Fibroblast of lung (primary cell): ENCODE data around the gene SLC17A4. TPM values are rescaled to one million over a fixed set of nuclear protein-coding genes. Genes with fewer than 3 reads are reported as not detected.

Experiments
- DNase-seq, 2 donors: peaks; one replicate each; pipeline versions ENCODE4 v3.0.0 to v3.0.0-alpha.2; 2010; ENCODE audit warnings: low read depth in 2 of 2
- H2AFZ ChIP-seq: 2 replicates; pipeline ENCODE4 v1.5.1; 2012; ENCODE audit warnings: low read length, control low read depth, inconsistent platforms
- H3K27ac ChIP-seq: 2 replicates; pipeline ENCODE4 v1.5.1; 2011; ENCODE audit warnings: low read length, control low read depth; ENCODE audit not compliant: insufficient read depth
- H3K27me3 ChIP-seq: 2 replicates; pipeline ENCODE4 v1.5.1; 2011; ENCODE audit warnings: mild to moderate bottlenecking, low read length; ENCODE audit not compliant: control insufficient read depth, insufficient read depth
- H3K36me3 ChIP-seq: 2 replicates; pipeline ENCODE4 v1.5.1; 2011; ENCODE audit warnings: low read length; ENCODE audit not compliant: control insufficient read depth, insufficient read depth
- H3K4me1 ChIP-seq: 2 replicates; pipeline ENCODE4 v1.5.1; 2011; ENCODE audit warnings: low read length; ENCODE audit not compliant: control insufficient read depth, insufficient read depth; ENCODE audit errors: extremely low read depth
- H3K4me2 ChIP-seq: 2 replicates; pipeline ENCODE4 v1.5.1; 2011; ENCODE audit warnings: low read length, control low read depth; ENCODE audit not compliant: insufficient read depth; ENCODE audit errors: extremely low read depth
- H3K4me3 ChIP-seq, 4 experiments: fragments of 200-600 bp in 1 of 4; sonication (generic) in 1 of 4; replicated peaks in 1 of 4; 2 replicates each; pipeline ENCODE4 v1.5.1; 2011 to 2016; ENCODE audit warnings: low read length in 4 of 4, low read depth in 3 of 4, mild to moderate bottlenecking in 3 of 4, control low read depth in 2 of 4, inconsistent platforms in 1 of 4, mixed read lengths in 1 of 4; ENCODE audit not compliant: insufficient read depth in 1 of 4; ENCODE audit errors: control extremely low read depth in 1 of 4
- H3K79me2 ChIP-seq: 2 replicates; pipeline ENCODE4 v1.5.1; 2012; ENCODE audit warnings: mild to moderate bottlenecking, low read length, inconsistent platforms; ENCODE audit not compliant: control insufficient read depth, insufficient read depth
- H3K9ac ChIP-seq: 2 replicates; pipeline ENCODE4 v1.5.1; 2011; ENCODE audit warnings: mild to moderate bottlenecking, low read length, control low read depth; ENCODE audit not compliant: insufficient read depth
- H3K9me3 ChIP-seq: 2 replicates; pipeline ENCODE4 v1.5.1; 2012; ENCODE audit warnings: low read depth, low read length; ENCODE audit not compliant: control insufficient read depth, insufficient read depth
- H4K20me1 ChIP-seq: 2 replicates; pipeline ENCODE4 v1.5.1; 2011; ENCODE audit warnings: low read length; ENCODE audit not compliant: control insufficient read depth, insufficient read depth; ENCODE audit errors: extremely low read depth
- EZH2 ChIP-seq: IDR thresholded peaks from 2 replicates; pipeline ENCODE4 v1.5.1; 2012; ENCODE audit warnings: low read length, control low read depth, mild to moderate bottlenecking; ENCODE audit errors: missing control alignments
- polyA plus RNA-seq, 2 donors: library from polyadenylated mRNA; depleted of rRNA in 1 of 2; stranded (reverse) in 1 of 2; unstranded in 1 of 2; fragments of >200 nt; gene quantifications; 2 replicates each; pipeline ENCODE4 v1.2.1, GENCODE V29; 2011 to 2012; ENCODE audit warnings: missing spikeins in 1 of 2
- total RNA-seq: library from RNA; depleted of rRNA; stranded (reverse); fragments of >200 nt; gene quantifications from 2 replicates; pipeline ENCODE4 v1.2.1, GENCODE V29; 2014
- TF ChIP-seq, protein P1 (sequence below), 2 donors: IDR thresholded peaks in 1 of 2; conservative IDR thresholded peaks in 1 of 2; 1 replicate in 1 of 2; 2 replicates in 1 of 2; pipeline ENCODE4 v1.5.1; 2011 to 2012; ENCODE audit warnings: low read length in 2 of 2, control low read depth in 1 of 2, inconsistent platforms in 1 of 2, low read depth in 1 of 2, mild to moderate bottlenecking in 1 of 2

SLC17A4 gene
- total and polyA plus RNA-seq, 2 donors (not counting 1 experiment from before 2014, with no cell fraction given), result not detected

DNA sequence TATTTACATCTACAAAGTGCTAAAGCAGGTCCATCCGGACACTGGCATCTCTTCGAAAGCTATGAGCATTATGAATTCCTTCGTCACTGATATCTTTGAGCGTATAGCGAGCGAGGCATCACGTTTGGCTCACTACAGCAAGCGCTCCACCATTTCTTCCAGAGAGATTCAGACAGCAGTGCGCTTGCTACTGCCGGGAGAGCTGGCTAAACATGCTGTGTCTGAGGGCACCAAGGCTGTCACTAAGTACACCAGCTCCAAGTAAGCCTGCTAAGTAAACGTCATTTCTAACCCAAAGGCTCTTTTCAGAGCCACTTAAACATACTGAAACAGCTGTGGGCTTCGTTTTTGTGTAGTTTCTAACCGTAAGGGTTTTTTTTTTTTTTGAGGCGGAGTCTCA lies 27.5 kb upstream of the SLC17A4 start:
- H3K9ac ChIP-seq, result no peak overlapping the region
- DNase-seq, result no peak
- no peak overlapping the region for H3K4me3 ChIP-seq
- H4K20me1 ChIP-seq, result no peaks in the 10 kb centered on the region
- H3K36me3 ChIP-seq, result no peaks in the 10 kb centered on the region
- H3K4me1 ChIP-seq, result no peaks in the 10 kb centered on the region
- no peak overlapping the region for H2AFZ ChIP-seq
- H3K79me2 ChIP-seq, result no peaks in the 10 kb centered on the region
- no peaks in the 10 kb centered on the region for H3K9me3 ChIP-seq
- no peaks in the 10 kb centered on the region for H3K27me3 ChIP-seq
- H3K4me2 ChIP-seq, result no peak overlapping the region
- H3K27ac ChIP-seq, result no peak overlapping the region
- TF ChIP-seq, protein P1, sequence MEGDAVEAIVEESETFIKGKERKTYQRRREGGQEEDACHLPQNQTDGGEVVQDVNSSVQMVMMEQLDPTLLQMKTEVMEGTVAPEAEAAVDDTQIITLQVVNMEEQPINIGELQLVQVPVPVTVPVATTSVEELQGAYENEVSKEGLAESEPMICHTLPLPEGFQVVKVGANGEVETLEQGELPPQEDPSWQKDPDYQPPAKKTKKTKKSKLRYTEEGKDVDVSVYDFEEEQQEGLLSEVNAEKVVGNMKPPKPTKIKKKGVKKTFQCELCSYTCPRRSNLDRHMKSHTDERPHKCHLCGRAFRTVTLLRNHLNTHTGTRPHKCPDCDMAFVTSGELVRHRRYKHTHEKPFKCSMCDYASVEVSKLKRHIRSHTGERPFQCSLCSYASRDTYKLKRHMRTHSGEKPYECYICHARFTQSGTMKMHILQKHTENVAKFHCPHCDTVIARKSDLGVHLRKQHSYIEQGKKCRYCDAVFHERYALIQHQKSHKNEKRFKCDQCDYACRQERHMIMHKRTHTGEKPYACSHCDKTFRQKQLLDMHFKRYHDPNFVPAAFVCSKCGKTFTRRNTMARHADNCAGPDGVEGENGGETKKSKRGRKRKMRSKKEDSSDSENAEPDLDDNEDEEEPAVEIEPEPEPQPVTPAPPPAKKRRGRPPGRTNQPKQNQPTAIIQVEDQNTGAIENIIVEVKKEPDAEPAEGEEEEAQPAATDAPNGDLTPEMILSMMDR (conservative IDR thresholded peaks at IDR 0.05 in 1 of 2, IDR thresholded peaks at IDR 0.05 in 1 of 2; ENCODE audit: low read depth in 1 of 2, low read length in 2 of 2), result no peak
- TF ChIP-seq EZH2, result no peak

DNA sequence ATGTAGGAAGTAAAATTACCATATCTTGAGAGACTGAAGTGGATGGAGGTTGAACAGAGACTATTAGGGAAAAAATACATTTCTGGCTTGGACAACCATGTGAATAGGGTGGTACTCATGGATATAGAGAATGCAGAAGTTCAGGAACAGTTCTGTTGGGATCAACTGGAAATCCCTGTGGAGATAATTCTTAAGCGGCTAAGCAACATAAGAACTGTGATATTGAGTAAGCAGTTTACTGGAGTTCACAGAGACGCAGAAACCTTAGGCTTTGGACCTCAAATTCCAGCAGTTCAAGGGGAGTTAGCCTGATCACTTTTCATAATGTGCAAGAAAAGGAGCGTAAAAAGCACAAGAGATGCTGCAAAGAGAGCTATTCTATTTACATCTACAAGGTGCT lies 23.6 kb upstream of the SLC17A4 start:
- no peak for DNase-seq
- Histone ChIP-seq H3K27ac (no peak overlapping the region), H3K36me3 (no peaks in the 10 kb centered on the region), H3K4me2 (no peak overlapping the region), H3K79me2 (no peaks in the 10 kb centered on the region), H3K9ac (no peak overlapping the region), H3K4me1 (no peaks in the 10 kb centered on the region), H3K9me3 (no peaks in the 10 kb centered on the region), H2AFZ (no peak overlapping the region), H3K4me3 (no peak overlapping the region), H4K20me1 (no peaks in the 10 kb centered on the region), H3K27me3 (no peaks in the 10 kb centered on the region)
- TF ChIP-seq EZH2, result no peak
- TF ChIP-seq, protein P1 (conservative IDR thresholded peaks at IDR 0.05 in 1 of 2, IDR thresholded peaks at IDR 0.05 in 1 of 2; ENCODE audit: low read depth in 1 of 2, low read length in 2 of 2), result no peak

DNA sequence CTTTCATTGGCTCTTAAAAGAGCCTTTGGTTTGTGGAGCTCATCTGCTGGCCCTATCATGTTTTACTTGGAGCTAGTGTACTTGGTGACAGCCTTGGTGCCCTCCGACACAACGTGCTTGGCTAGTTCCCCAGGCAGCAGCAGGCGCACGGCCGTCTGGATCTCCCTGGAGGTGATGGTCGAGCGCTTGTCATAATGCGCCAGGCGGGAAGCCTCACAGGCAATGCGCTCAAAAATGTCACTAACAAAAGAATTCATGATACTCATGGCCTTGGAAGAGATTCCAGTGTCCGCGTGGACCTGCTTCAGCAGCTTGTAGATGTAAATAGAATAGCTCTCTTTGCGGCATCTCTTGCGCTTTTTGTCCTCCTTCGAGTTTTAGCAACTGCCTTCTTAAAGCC lies 22.8 kb upstream of the SLC17A4 start:
- Histone ChIP-seq H3K79me2 (no peaks in the 10 kb centered on the region), H3K27ac (no peak overlapping the region), H3K4me3 (no peak overlapping the region), H3K4me1 (no peaks in the 10 kb centered on the region), H3K9ac (no peak overlapping the region), H3K9me3 (no peaks in the 10 kb centered on the region), H3K36me3 (no peaks in the 10 kb centered on the region), H2AFZ (no peak overlapping the region), H4K20me1 (no peaks in the 10 kb centered on the region), H3K27me3 (no peaks in the 10 kb centered on the region), H3K4me2 (no peak overlapping the region)
- no peak for DNase-seq
- TF ChIP-seq, protein P1 (conservative IDR thresholded peaks at IDR 0.05 in 1 of 2, IDR thresholded peaks at IDR 0.05 in 1 of 2; ENCODE audit: low read depth in 1 of 2, low read length in 2 of 2), result no peak
- TF ChIP-seq EZH2, result no peak
